ENCODE data around the gene UQCRQ. TPM values are rescaled to one million over a fixed set of nuclear protein-coding genes. Genes with fewer than 3 reads are reported as not detected.

UQCRQ gene
- total RNA-seq, 1 experiment from 2014 or later = 306 TPM

DNA sequence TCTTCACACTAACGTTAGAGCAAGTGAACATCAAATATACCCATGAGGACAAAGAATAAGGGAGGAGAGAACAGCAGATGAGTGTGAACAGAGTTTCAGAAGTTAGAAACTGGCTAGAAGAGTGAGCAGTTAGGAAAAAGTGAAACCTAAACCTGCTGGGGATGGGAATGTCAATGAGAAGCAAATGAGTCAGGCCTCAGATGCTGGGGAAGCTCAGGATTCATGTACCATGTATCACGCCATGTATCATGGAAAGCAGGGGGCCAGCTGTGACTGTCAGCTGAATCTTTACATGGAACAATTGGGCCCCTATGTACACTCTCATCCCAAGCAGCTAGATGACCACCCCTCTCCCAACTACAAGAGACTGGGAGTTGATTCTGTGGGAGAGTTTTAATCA lies 16.4 kb upstream of the UQCRQ start:
- Histone ChIP-seq H2AFZ (ENCODE audit: low read length) (no peak overlapping the region), H2AK5ac (ENCODE audit: insufficient read length, low read length) (no peak overlapping the region), H3K9me3 (ENCODE audit: control insufficient read depth, low read depth, low read length) (no peaks in the 10 kb centered on the region), H3K27ac (ENCODE audit: insufficient read length, low read depth, low read length) (no peak overlapping the region), H3K4me2 (ENCODE audit: insufficient read depth, insufficient read length, low read length) (no peak overlapping the region), H2BK120ac (ENCODE audit: low read depth, low read length, poor library complexity, severe bottlenecking) (no peak overlapping the region), H2BK15ac (ENCODE audit: low read depth, low read length) (no peak overlapping the region), H3K79me1 (ENCODE audit: insufficient read depth, low read depth, low read length, poor library complexity, severe bottlenecking) (no peaks in the 10 kb centered on the region), H3K23me2 (ENCODE audit: insufficient read length, low read depth, low read length, poor library complexity, severe bottlenecking) (no peaks in the 10 kb centered on the region), H4K5ac (ENCODE audit: insufficient read length, low read depth, low read length) (no peak overlapping the region), H2BK12ac (ENCODE audit: insufficient read length, low read depth, low read length) (no peak overlapping the region), H3K79me2 (ENCODE audit: insufficient read depth, low read length) (no peaks in the 10 kb centered on the region), H4K8ac (replicated peaks; ENCODE audit: insufficient read length, low read depth, low read length) (no peak overlapping the region), H3K27me3 (ENCODE audit: insufficient read depth, low read length) (no peaks in the 10 kb centered on the region), H2BK5ac (ENCODE audit: insufficient read length, low read length) (no peak overlapping the region), H3K4ac (ENCODE audit: low read depth, low read length) (no peak overlapping the region), H3K4me1 (ENCODE audit: insufficient read depth, low read length) (no peaks in the 10 kb centered on the region), H3T11ph (ENCODE audit: low read length) (no peak overlapping the region), H3K56ac (ENCODE audit: insufficient read length, low read depth, low read length) (no peak overlapping the region), H3K23ac (ENCODE audit: insufficient read length, low read depth, low read length) (no peak overlapping the region), H3K14ac (ENCODE audit: insufficient read depth, low read length) (no peak overlapping the region), H3K9ac (ENCODE audit: extremely low read depth, insufficient read length, low read length) (no peak overlapping the region), H2BK20ac (ENCODE audit: low read depth, low read length, poor library complexity, severe bottlenecking) (no peak overlapping the region), H3K18ac (ENCODE audit: insufficient read length, low read depth, low read length) (no peak overlapping the region), H4K91ac (ENCODE audit: insufficient read length, low read depth, low read length) (no peak overlapping the region), H4K20me1 (ENCODE audit: control insufficient read depth, insufficient read depth, insufficient read length) (no peaks in the 10 kb centered on the region)
- H3K27me3 Mint-ChIP-seq (ENCODE audit: low read depth) = no peaks in the 10 kb centered on the region
- no peak overlapping the region for H3K27ac Mint-ChIP-seq
- no peaks in the 10 kb centered on the region for H3K36me3 Mint-ChIP-seq (ENCODE audit: insufficient read depth in 1 of 3, low read depth in 3 of 3)
- no CpG with 5 or more reads among the region's 2 CpGs for WGBS (ENCODE audit: extremely low coverage, insufficient read length, low lambda C conversion rate)
- H3K4me3 Mint-ChIP-seq = no peak overlapping the region
- peaks cover 3 to 8% of the 10 kb centered on the region in 2 experiments; a peak in 3 of 4 replicates for H3K4me1 Mint-ChIP-seq
- H3K9me3 Mint-ChIP-seq = no peaks in the 10 kb centered on the region
- no peak for DNase-seq
- no peak for TF ChIP-seq CTCF (conservative IDR thresholded peaks at IDR 0.05)

All from H9 (cell line).